Measurements from ENCODE around the gene NELL1.
"Not testable (repeated sequence)": the region's sequence is repeated elsewhere in the genome, so short reads cannot be mapped to it uniquely, and the experiment has no call there.

The NELL1 gene

GRCh38 chr11:20771681-20772080 is 102.3 kb downstream of the NELL1 start:
- DNase-seq = no peak

DNA sequence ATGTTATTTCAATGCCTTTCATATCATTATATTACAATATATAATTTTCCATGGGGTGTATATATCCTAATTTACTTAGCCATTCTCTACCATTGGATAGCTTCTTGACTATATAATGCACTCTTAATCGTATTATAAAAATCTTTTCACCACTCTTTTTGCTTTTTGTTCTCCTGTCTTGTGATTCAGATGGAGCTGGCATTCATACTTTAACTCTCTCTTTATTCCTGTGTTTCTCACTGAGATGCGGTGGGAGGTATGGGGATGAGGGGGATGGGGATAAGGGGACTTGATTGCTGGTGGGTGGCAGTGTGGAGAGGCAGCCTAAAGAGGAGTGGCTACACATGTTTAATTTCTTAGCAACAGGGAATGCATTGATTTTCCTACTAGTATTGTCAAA is 105.9 kb downstream of the NELL1 start:
- no peak for DNase-seq

DNA sequence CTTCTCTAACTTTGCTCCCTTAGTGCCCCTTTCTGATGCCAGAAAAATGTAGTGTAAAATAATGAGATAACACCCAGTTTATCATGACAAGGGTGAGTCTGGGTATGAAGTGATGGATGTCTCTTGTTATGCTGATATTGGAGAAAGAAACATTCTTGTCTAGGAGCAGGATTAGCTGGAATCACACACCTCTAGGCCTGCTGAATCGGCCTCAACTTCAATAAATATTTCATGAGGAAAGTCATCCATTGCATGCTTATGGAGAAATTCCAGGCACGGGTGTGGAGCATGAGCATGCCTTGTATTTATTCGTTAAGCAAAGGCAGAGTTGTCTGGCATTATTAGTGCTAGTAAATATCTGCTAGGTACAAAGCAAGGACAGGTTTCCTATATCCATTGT is 113.4 kb downstream of the NELL1 start:
- DNase-seq = no peak

DNA sequence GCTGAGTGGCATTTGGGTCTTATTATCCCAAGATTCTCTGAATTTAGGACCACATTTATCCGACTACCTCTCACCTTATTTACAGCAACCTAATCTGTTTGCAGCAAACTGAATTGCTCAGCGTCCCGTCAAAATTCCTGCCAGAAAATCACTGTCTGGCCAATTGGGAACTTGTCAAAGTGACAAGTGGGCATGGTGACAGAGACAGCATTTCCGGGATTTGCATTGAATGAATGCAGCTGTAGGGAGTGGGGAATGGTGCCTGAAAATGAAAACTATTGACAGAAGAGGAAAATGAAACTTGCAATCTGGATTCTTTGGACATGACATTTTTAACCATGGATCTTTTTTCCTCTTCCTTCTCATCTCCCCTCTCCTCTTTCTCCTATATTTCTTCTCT is 113.8 kb downstream of the NELL1 start:
- DNase-seq = no peak

DNA sequence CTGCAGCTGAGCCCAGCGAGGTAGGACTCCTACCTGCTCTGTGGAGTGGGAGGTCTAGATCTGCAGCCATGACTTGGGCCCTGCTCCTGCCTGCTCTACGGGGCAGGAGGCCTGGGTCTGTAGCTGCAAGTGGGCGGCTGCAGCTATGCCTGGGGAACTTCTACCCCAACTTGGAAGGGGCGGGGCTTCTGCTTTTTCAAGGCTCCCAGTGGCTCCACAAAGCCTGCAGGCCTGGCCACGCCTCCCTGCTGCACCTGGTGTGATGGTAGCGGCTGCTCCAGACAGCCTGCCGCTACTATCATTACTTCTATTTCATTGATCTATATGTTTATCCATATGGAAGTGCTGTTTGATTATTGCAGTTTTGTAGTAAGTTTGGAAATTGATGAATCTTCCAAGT is 121.2 kb downstream of the NELL1 start:
- DNase-seq = no peak

DNA sequence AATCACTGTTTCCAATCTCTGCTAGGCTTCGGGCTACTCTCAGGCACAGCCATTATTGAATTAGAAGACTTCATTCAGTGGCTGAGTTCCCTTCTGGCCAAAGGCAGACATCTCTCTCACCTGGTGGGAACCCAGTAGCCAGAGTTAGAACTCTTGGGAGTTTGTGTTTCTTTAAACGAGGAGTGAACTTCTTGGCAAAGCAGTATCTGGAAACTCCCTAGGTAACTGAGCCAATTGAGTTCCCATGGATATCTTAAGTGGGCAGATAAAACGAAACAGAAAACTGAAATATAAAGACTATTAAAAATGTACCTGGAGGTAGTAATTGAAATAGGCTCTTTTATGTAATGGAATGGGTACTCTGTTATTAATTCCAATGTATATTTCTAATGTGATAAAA is 125.6 kb downstream of the NELL1 start:
- no peak for DNase-seq

- no peak for DNase-seq
Measured at GRCh38 chr11:20808328-20808727, 138.9 kb downstream of the NELL1 start.

DNA sequence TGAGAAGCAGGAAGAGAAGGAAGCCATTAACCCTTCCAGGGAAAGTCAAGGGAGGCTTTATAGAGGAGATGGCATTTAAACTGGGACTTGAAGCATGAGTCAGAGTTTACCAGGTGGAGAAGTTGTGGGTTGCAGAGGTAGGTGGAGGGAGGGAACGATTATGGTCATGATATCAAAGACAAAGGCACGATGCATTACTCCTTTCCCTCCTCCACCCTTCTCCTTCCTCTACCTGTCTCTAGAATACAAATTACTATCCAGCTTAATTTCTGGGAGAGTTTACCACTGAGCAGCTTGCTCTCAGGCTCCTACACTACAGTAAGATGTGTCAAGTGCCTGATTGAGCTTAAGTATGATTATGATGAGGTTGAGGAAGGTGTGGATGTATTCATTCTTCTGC is 151.7 kb downstream of the NELL1 start:
- no peak for DNase-seq

- no peak for DNase-seq
Measured at GRCh38 chr11:20821470-20821869, 152.1 kb downstream of the NELL1 start.

DNA sequence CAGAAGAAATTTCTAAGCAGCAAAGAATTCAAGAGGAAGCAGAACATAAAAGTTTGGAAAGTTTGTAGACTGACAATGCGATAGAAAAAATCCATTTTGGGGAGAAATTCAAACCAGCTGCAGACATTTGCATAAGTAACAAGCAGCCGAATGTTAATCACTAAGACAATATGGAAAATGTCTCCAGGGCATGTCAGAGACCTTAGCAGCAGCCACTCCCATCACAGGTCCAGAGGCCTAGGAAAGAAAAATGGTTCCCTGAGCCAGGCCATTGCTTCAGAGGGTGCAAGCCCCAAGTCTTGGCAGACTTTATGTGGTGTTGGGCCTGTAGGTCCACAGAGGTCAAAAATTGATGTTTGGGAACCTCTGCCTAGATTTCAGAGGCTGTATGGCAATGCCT is 155.4 kb downstream of the NELL1 start:
- no peak for DNase-seq

- DNase-seq = no peak
Measured at GRCh38 chr11:20835561-20835960, 166.2 kb downstream of the NELL1 start.

DNA sequence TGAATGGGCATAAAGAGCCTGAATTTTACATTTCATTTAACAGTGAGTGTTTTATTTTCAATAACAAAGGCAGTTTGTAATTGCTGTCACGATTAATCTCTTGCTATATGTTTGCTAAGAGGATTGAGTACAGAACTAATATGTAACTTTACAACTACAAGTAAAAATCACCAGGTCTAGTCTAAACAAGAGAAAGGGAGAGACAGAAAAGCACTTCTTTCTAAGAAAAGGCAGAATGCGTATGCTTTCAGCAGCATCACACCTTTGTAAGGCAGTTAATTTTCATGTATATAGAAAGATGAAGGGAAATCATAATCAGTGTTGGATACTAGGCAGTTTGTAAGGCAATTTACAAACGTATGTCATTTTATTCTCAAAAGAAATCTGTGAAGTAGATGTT is 169.8 kb downstream of the NELL1 start:
- DNase-seq = no peak

- no peak for DNase-seq
Measured at GRCh38 chr11:20840341-20840740, 171.0 kb downstream of the NELL1 start.

GRCh38 chr11:20844216-20844615 is 174.8 kb downstream of the NELL1 start:
- DNase-seq = no peak

DNA sequence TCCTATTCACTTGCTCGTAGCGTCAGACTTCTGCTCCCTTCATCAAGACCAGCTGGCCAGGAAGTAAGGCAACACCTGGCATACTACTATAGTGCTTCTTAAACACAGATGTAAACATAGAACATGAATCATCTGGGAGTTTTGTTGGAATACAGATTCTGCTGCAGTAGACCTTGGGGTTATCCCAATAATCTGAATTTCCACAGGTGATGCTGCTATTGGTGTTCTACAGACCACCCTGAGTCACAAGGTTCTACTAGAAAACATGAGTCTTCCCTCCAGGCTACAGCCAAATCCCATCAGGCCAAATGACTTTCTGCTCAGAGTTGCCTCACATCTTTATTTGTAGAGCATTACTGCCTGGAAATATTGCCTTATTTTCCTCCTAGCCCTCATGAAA is 175.2 kb downstream of the NELL1 start:
- no peak for DNase-seq

DNA sequence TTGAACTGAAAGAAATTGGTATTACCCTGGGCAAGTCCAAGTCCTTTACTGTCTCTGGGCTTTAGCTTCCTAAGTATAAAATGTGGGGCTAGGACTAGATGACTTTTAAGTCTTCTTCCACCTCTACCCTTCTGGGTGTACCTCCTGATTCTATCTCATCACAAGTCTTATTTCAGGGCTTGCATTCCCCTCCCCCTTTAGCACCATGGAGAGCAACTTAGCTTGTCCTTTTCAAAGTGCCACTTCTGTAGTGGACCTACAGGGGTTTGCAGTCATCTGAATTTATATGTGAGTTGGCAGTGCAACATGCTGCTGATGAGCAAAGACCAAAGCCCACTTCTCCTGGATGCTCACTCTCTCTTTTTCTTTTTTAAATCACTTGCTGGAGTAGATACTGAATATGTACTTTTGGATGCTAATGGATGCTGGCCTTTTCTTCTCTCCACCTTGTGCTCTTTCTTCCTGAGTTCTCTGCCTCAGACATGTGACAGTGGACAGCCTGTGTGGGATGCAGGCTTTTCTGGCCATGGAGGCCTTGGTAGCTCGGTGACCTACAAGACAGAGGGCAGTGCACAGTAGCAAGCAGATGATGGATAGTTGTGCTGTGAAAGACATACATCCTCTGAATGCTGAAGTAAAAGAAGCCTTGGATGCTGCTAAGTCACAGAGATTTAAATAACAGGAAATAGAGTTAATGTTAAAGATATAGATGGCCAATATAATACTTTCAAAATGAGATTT is 185.0 kb downstream of the NELL1 start:
- no peak for DNase-seq

GRCh38 chr11:20861322-20861721 is 191.9 kb downstream of the NELL1 start:
- no peak for DNase-seq

GRCh38 chr11:20862263-20862662 is 192.9 kb downstream of the NELL1 start:
- DNase-seq = not testable (repeated sequence)

- no peak for DNase-seq
Measured at GRCh38 chr11:20864628-20865027, 195.2 kb downstream of the NELL1 start.

DNA sequence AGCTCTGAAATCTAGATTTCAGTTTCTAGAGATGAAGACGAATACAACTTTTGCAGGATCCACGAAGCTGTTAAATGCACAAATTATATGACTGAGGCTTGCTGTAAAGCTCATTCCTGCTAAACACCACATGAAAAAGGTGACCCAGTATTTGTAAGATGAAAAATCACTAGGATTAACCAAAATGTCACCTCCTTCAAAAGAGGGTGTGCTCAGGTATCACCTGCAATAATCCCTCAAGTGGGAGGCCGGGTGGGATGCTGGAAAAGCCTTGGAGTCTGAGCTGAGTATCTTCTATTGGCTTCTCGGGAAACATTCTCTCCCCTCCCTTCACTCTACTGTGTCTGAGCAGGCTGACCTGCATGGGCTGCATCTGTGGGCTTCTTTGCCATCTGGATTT is 195.8 kb downstream of the NELL1 start:
- DNase-seq = no peak

GRCh38 chr11:20869123-20869522 is 199.7 kb downstream of the NELL1 start:
- DNase-seq = no peak

DNA sequence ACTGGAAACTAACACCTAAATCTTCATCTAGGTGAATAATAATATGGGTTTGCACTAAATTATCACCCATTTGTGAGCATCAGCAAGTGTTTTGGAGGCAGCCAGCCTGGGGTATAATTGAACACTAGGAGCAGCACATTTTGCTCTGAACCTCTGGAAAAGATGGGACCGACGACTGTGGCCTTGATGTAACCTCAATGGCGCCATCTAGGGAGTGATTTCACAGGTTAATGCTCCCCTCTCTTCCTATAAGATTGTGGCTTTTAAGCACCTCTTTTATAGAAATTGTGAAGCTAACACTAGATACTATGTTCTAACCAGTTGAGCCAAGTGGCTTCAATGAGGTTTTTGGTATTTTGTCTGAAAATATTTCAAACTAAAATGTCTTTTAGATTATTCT is 203.7 kb downstream of the NELL1 start:
- DNase-seq = no peak

- no peak for DNase-seq
Measured at GRCh38 chr11:20874358-20874757, 205.0 kb downstream of the NELL1 start.

GRCh38 chr11:20875889-20876288 is 206.5 kb downstream of the NELL1 start:
- DNase-seq = no peak

DNA sequence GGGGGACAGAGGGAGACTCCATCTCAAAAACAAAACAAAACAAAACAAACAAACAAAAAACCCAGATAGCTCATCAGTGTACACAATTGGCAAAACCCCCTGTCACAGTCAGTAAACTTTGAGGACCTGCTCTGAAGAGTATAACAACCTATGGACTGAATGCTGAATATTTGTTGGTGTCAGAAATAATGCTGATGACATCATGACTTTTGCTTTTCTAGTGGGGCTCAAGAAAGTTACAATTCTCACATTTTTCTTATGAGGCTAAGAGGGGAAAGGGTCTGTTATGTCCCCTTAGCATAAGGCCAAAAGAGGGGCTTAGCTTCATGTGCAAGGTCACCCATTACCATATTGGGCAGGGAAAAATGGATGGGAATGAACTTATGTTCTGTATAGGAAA is 207.4 kb downstream of the NELL1 start:
- no peak for DNase-seq

DNA sequence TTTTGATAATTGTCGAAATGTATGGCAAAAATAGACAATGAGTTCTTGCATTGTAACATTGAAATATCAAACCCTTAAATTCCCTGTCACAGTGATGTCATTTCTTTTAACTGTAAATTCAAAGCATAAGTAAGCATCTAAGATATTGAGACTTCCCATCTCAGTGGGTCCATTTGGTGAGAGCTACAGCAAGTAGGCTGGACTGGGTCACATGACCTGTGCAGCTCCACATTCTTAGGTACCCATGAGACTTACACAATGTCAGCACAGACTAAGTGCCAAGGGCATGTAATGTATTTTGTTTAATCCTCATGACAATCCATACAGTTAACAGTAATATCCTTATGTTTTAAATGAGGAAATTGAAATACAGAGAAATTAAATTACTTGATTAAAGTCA is 210.7 kb downstream of the NELL1 start:
- DNase-seq = no peak

Measured in CD4-positive, alpha-beta T cell treated with Interferon alpha-2 for 1 hour (primary cell).